IMR-90 (cell line): ENCODE results near the gene PDLIM1. TPM values are rescaled to one million over a fixed set of nuclear protein-coding genes. Genes with fewer than 3 reads are reported as not detected.

Experiments used
- ATAC-seq: fragments of 200-7000 bp; cut with Tn5 transposase; 2 replicates; pipeline ENCODE4 v1.9.1; 2020; ENCODE audit warnings: low read depth, mild to moderate bottlenecking, moderate library complexity
- BruUV-seq: library from RNA; stranded (reverse); fragments of 400-500 nt; replicated peaks from 2 replicates; lab custom pipeline; 2021; lab: Mats Ljungman, UMichigan
- CTCF ChIA-PET: fragments of 300-600 bp; formaldehyde crosslinking; extraction: SDS; loops from one replicate; lab custom pipeline; 2021; ENCODE audit warnings: antibody characterized with exemption; lab: Yijun Ruan, JAX
- POLR2A ChIA-PET: fragments of 300-600 bp; sonication (Branson Sonifier 250); formaldehyde crosslinking; loops from one replicate; lab custom pipeline; 2022; ENCODE audit warnings: antibody characterized with exemption; ENCODE audit not compliant: unreplicated experiment; lab: Charles Lee
- DNase-seq: peaks from one replicate; pipeline ENCODE4 v3.0.0; 2013
- H2AFZ ChIP-seq: replicated peaks from 2 replicates; pipeline ENCODE3; 2013; ENCODE audit warnings: low read length, mild to moderate bottlenecking; ENCODE audit not compliant: poor library complexity
- H2AK5ac ChIP-seq: 2 replicates; pipeline ENCODE4 v1.6.1; 2013; ENCODE audit warnings: low read depth, low read length, inconsistent platforms
- H2AK9ac ChIP-seq: replicated peaks from 2 replicates; pipeline ENCODE3; 2013; ENCODE audit warnings: mild to moderate bottlenecking, low read depth, low read length, moderate library complexity; ENCODE audit not compliant: poor library complexity
- H2BK120ac ChIP-seq: 2 replicates; pipeline ENCODE4 v1.6.1; 2013; ENCODE audit warnings: low read depth, low read length, inconsistent platforms
- H2BK15ac ChIP-seq: 3 replicates; pipeline ENCODE4 v1.6.1; 2013; ENCODE audit warnings: low read depth, low read length, inconsistent platforms
- H2BK20ac ChIP-seq: 2 replicates; pipeline ENCODE4 v1.6.1; 2013; ENCODE audit warnings: low read depth, mild to moderate bottlenecking, inconsistent platforms, low read length, moderate library complexity
- H2BK5ac ChIP-seq: 2 replicates; pipeline ENCODE4 v1.6.1; 2013; ENCODE audit warnings: mild to moderate bottlenecking, low read depth, low read length, inconsistent platforms; ENCODE audit not compliant: poor library complexity, severe bottlenecking
- H3K14ac ChIP-seq: replicated peaks from 2 replicates; pipeline ENCODE4 v1.6.1; 2013; ENCODE audit warnings: low read depth, low read length, inconsistent platforms
- H3K18ac ChIP-seq: 2 replicates; pipeline ENCODE4 v1.6.1; 2013; ENCODE audit warnings: low read depth, low read length, control low read depth
- H3K23ac ChIP-seq: 2 replicates; pipeline ENCODE4 v1.6.1; 2013; ENCODE audit warnings: low read depth, low read length, inconsistent platforms
- H3K27ac ChIP-seq: 2 replicates; pipeline ENCODE4 v1.5.1; 2013; ENCODE audit warnings: mild to moderate bottlenecking, control low read depth, low read length; ENCODE audit not compliant: insufficient read depth
- H3K27me3 ChIP-seq: 2 replicates; pipeline ENCODE4 v1.6.1; 2013; ENCODE audit warnings: low read length; ENCODE audit not compliant: control insufficient read depth, insufficient read depth
- H3K36me3 ChIP-seq: 2 replicates; pipeline ENCODE4 v1.6.1; 2013; ENCODE audit warnings: low read length, mixed read lengths; ENCODE audit not compliant: control insufficient read depth, insufficient read depth
- H3K4ac ChIP-seq: 2 replicates; pipeline ENCODE4 v1.6.1; 2013; ENCODE audit warnings: low read depth, low read length, inconsistent platforms
- H3K4me1 ChIP-seq: 2 replicates; pipeline ENCODE4 v1.6.1; 2013; ENCODE audit warnings: low read length, mixed read lengths; ENCODE audit not compliant: control insufficient read depth, insufficient read depth
- H3K4me2 ChIP-seq: 2 replicates; pipeline ENCODE4 v1.6.1; 2013; ENCODE audit warnings: low read depth, mild to moderate bottlenecking, control low read depth, low read length, moderate library complexity
- H3K4me3 ChIP-seq: 2 replicates; pipeline ENCODE4 v1.5.1; 2013; ENCODE audit warnings: low read depth, mild to moderate bottlenecking, control low read depth, low read length, moderate library complexity; ENCODE audit not compliant: insufficient read depth
- H3K56ac ChIP-seq: 2 replicates; pipeline ENCODE4 v1.6.1; 2013; ENCODE audit warnings: low read length, inconsistent platforms; ENCODE audit not compliant: insufficient read depth; ENCODE audit errors: extremely low read depth
- H3K79me1 ChIP-seq, 2 experiments: 2 replicates each; pipeline ENCODE4 v1.6.1; 2013; ENCODE audit warnings: low read length in 2 of 2, inconsistent platforms in 1 of 2, low read depth in 1 of 2
- H3K9ac ChIP-seq: 2 replicates; pipeline ENCODE4 v1.6.1; 2013; ENCODE audit warnings: low read depth, low read length, control low read depth
- H3K9me1 ChIP-seq: 2 replicates; pipeline ENCODE4 v1.6.1; 2013; ENCODE audit warnings: low read length, inconsistent platforms; ENCODE audit not compliant: insufficient read depth
- H3K9me3 ChIP-seq: 2 replicates; pipeline ENCODE4 v1.6.1; 2013; ENCODE audit warnings: low read length; ENCODE audit not compliant: control insufficient read depth, insufficient read depth
- H4K20me1 ChIP-seq: 2 replicates; pipeline ENCODE4 v1.6.1; 2013; ENCODE audit warnings: low read length, inconsistent platforms; ENCODE audit not compliant: insufficient read depth
- H4K5ac ChIP-seq: 2 replicates; pipeline ENCODE4 v1.6.1; 2013; ENCODE audit warnings: mild to moderate bottlenecking, low read depth, low read length, control low read depth
- H4K8ac ChIP-seq, 2 experiments: 2 replicates each; pipeline ENCODE4 v1.6.1; 2013; ENCODE audit warnings: low read depth in 2 of 2, low read length in 2 of 2, control low read depth in 1 of 2, inconsistent platforms in 1 of 2
- H4K91ac ChIP-seq: 2 replicates; pipeline ENCODE4 v1.6.1; 2013; ENCODE audit warnings: low read depth, low read length, inconsistent platforms; ENCODE audit not compliant: insufficient read depth
- BHLHE40 ChIP-seq: fragments of 150-350 bp; IDR thresholded peaks from 2 replicates; pipeline ENCODE4 v1.6.1; 2016; ENCODE audit warnings: mild to moderate bottlenecking, low read depth, low read length
- CEBPB ChIP-seq: IDR thresholded peaks from 2 replicates; pipeline ENCODE4 v1.6.1; 2012; ENCODE audit warnings: low read depth, low read length, improper control_type of control experiment
- CHD1 ChIP-seq: IDR thresholded peaks from 2 replicates; pipeline ENCODE4 v1.6.1; 2012; ENCODE audit warnings: low read depth, low read length, improper control_type of control experiment
- FOS ChIP-seq: fragments of 150-350 bp; IDR thresholded peaks from 2 replicates; pipeline ENCODE4 v1.6.1; 2016; ENCODE audit warnings: low read depth, low read length
- MAFK ChIP-seq: IDR thresholded peaks from 2 replicates; pipeline ENCODE4 v1.6.1; 2012; ENCODE audit warnings: low read depth, low read length, improper control_type of control experiment
- MAZ ChIP-seq: IDR thresholded peaks from 2 replicates; pipeline ENCODE4 v1.6.1; 2012; ENCODE audit warnings: low read depth, mild to moderate bottlenecking, low read length, improper control_type of control experiment, moderate library complexity, borderline replicate concordance
- MXI1 ChIP-seq: IDR thresholded peaks from 2 replicates; pipeline ENCODE4 v1.6.1; 2012; ENCODE audit warnings: low read depth, mild to moderate bottlenecking, low read length, moderate library complexity, borderline replicate concordance
- NFE2L2 ChIP-seq: fragments of 150-350 bp; IDR thresholded peaks from 2 replicates; pipeline ENCODE4 v1.6.1; 2016; ENCODE audit warnings: low read depth, mild to moderate bottlenecking, low read length
- POLR2A ChIP-seq: IDR thresholded peaks from 2 replicates; pipeline ENCODE4 v1.6.1; 2012; ENCODE audit warnings: mild to moderate bottlenecking, low read depth, low read length
- RAD21 ChIP-seq: IDR thresholded peaks from 2 replicates; pipeline ENCODE4 v1.6.1; 2012; ENCODE audit warnings: low read length, improper control_type of control experiment
- RCOR1 ChIP-seq: IDR thresholded peaks from 2 replicates; pipeline ENCODE4 v1.6.1; 2012; ENCODE audit warnings: mild to moderate bottlenecking, low read length, improper control_type of control experiment; ENCODE audit not compliant: insufficient replicate concordance
- RFX5 ChIP-seq: IDR thresholded peaks from 2 replicates; pipeline ENCODE4 v1.8.0; 2012; ENCODE audit warnings: low read depth, mild to moderate bottlenecking, low read length, moderate library complexity
- SMC3 ChIP-seq: fragments of 150-350 bp; IDR thresholded peaks from 2 replicates; pipeline ENCODE4 v1.6.1; 2016; ENCODE audit warnings: low read depth, mild to moderate bottlenecking, antibody characterized with exemption, low read length, moderate library complexity
- WGBS, 2 experiments: methylation state at CpG; one replicate each; pipeline versions ENCODE4 v1.1.5 to v1.1.7; 2013; ENCODE audit warnings: missing lambda C conversion rate in 2 of 2; ENCODE audit not compliant: insufficient read length in 1 of 2; ENCODE audit errors: extremely low coverage in 2 of 2; 5-methylcytosine and 5-hydroxymethylcytosine counted together
- dilution Hi-C: fragments of 300-500 bp; cut with HindIII; formaldehyde crosslinking; loops from one replicate; pipeline ENCODE4 v1.14.3; 2018; ENCODE audit warnings: low sequenced_read_pairs; ENCODE audit not compliant: unreplicated experiment
- in situ Hi-C: fragments of 300-500 bp; cut with MboI; formaldehyde crosslinking; loops from 3 replicates; pipeline ENCODE4 v1.14.3; 2019; ENCODE audit warnings: low sequenced_read_pairs, inconsistent platforms, mixed read lengths
- intact Hi-C: fragments of 100-400 bp; cut with micrococcal nuclease; formaldehyde crosslinking; loops from 2 replicates; pipeline ENCODE4 v1.10.0; 2022
- polyA plus RNA-seq, 3 experiments: library from polyadenylated mRNA; depleted of rRNA; stranded (reverse); fragments of >200 nt; gene quantifications; 2 replicates each; pipeline ENCODE4 v1.2.3, GENCODE V29; 2012; ENCODE audit warnings: low replicate concordance in 1 of 3
- total RNA-seq: library from RNA; depleted of rRNA; stranded (reverse); fragments of >200 nt; gene quantifications from 2 replicates; pipeline ENCODE4 v1.2.3, GENCODE V29; 2012
- TF ChIP-seq, protein P1 (sequence below): fragments of 150-350 bp; IDR thresholded peaks from 2 replicates; pipeline ENCODE4 v1.6.1; 2017; ENCODE audit warnings: mild to moderate bottlenecking, antibody characterized with exemption, low read length, low read depth
- TF ChIP-seq, protein P2 (sequence below): fragments of 150-350 bp; IDR thresholded peaks from 2 replicates; pipeline ENCODE4 v1.6.1; 2016; ENCODE audit warnings: low read depth, mild to moderate bottlenecking, low read length, moderate library complexity, borderline replicate concordance
- TF ChIP-seq, protein P3 (sequence below): conservative IDR thresholded peaks from 2 replicates; pipeline ENCODE4 v1.5.1; 2012; ENCODE audit warnings: mild to moderate bottlenecking, low read depth, low read length, improper control_type of control experiment

The PDLIM1 gene
- total and polyA plus RNA-seq, 2 of the 4 experiments (the other 2 are of a cell fraction) = 30.1 to 187 TPM

DNA sequence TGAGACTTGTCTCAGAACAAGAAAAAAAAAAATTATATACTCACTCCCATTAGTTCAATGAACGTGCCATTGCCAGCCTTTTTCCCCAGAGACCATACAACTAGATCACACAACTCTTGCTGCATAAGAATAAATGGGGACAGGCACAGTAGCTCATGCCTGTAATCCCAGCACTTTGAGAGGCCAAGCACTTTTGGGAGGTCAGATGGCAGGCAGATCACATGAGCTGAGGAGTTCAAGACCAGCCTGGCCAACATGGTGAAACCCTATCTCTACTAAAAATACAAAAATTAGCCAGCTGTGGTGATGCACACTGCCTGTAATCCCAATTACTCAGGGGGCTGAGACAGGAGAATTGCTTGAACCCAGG lies 13.6 kb downstream of the PDLIM1 start:
- Histone ChIP-seq H3K27me3 (no peaks in the 10 kb centered on the region), H2AFZ (no peak overlapping the region), H3K4me3 (no peak overlapping the region), H2AK9ac (no peak overlapping the region), H4K8ac (peak overlapping the region in 1 of 2 experiments; percentile 44; a peak in 1 of 4 replicates), H3K9me1 (peaks cover 27% of the 10 kb centered on the region), H2BK15ac (no peak overlapping the region; the same call in 2 of the 3 replicates), H2BK5ac (peak overlapping the region; percentile 44), H2AK5ac (peak overlapping the region; percentile 67; the same call in 1 of the 2 replicates), H3K14ac (no peak overlapping the region), H4K5ac (peak overlapping the region; percentile 59; the same call in 1 of the 2 replicates), H4K91ac (no peak overlapping the region; the same call in 1 of the 2 replicates), H3K4ac (no peak overlapping the region), H3K56ac (no peak overlapping the region), H3K23ac (no peak overlapping the region), H3K4me2 (no peak overlapping the region), H3K27ac (peak overlapping the region; percentile 98; the same call in 1 of the 2 replicates), H3K4me1 (peaks cover 38% of the 10 kb centered on the region), H2BK120ac (no peak overlapping the region), H3K18ac (peak overlapping the region; percentile 48), H3K9ac (no peak overlapping the region), H3K36me3 (no peaks in the 10 kb centered on the region; the same call in 1 of the 2 replicates), H2BK20ac (no peak overlapping the region), H3K79me1 (peaks cover 17 to 76% of the 10 kb centered on the region in 2 experiments), H3K9me3 (no peaks in the 10 kb centered on the region), H4K20me1 (peaks cover 75% of the 10 kb centered on the region)
- intact Hi-C loops (loop anchor here (5.0 kb wide), 1 partner anchor 85 kb away; no protein-coding TSS in a partner anchor), dilution Hi-C loops (no loop called here), in situ Hi-C loops (no loop called here)
- ATAC-seq (no peak), DNase-seq (no peak)
- POLR2A ChIA-PET = interaction anchor here (0.8 kb wide), 1 partner anchor 10 kb away, joined by 8 read pairs; no protein-coding TSS in a partner anchor
- no CpG with 5 or more reads among the region's 1 CpG for WGBS, 2 experiments
- CTCF ChIA-PET = no interaction called here
- no TSS peak for BruUV-seq
- TF ChIP-seq FOS (no peak), CHD1 (no peak), RFX5 (no peak), POLR2A (no peak), RCOR1 (no peak), SMC3 (no peak), MAZ (no peak), NFE2L2 (no peak), BHLHE40 (no peak), MAFK (no peak), RAD21 (no peak), MXI1 (no peak), CEBPB (no peak)
- TF ChIP-seq, protein P1, sequence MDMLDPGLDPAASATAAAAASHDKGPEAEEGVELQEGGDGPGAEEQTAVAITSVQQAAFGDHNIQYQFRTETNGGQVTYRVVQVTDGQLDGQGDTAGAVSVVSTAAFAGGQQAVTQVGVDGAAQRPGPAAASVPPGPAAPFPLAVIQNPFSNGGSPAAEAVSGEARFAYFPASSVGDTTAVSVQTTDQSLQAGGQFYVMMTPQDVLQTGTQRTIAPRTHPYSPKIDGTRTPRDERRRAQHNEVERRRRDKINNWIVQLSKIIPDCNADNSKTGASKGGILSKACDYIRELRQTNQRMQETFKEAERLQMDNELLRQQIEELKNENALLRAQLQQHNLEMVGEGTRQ = no peak
- TF ChIP-seq, protein P2, sequence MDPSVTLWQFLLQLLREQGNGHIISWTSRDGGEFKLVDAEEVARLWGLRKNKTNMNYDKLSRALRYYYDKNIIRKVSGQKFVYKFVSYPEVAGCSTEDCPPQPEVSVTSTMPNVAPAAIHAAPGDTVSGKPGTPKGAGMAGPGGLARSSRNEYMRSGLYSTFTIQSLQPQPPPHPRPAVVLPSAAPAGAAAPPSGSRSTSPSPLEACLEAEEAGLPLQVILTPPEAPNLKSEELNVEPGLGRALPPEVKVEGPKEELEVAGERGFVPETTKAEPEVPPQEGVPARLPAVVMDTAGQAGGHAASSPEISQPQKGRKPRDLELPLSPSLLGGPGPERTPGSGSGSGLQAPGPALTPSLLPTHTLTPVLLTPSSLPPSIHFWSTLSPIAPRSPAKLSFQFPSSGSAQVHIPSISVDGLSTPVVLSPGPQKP = no peak
- TF ChIP-seq, protein P3, sequence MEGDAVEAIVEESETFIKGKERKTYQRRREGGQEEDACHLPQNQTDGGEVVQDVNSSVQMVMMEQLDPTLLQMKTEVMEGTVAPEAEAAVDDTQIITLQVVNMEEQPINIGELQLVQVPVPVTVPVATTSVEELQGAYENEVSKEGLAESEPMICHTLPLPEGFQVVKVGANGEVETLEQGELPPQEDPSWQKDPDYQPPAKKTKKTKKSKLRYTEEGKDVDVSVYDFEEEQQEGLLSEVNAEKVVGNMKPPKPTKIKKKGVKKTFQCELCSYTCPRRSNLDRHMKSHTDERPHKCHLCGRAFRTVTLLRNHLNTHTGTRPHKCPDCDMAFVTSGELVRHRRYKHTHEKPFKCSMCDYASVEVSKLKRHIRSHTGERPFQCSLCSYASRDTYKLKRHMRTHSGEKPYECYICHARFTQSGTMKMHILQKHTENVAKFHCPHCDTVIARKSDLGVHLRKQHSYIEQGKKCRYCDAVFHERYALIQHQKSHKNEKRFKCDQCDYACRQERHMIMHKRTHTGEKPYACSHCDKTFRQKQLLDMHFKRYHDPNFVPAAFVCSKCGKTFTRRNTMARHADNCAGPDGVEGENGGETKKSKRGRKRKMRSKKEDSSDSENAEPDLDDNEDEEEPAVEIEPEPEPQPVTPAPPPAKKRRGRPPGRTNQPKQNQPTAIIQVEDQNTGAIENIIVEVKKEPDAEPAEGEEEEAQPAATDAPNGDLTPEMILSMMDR = no peak
